COR-L47 (cell line): ENCODE results near the gene TECR.
"Not testable (repeated sequence)": the region's sequence is repeated elsewhere in the genome, so short reads cannot be mapped to it uniquely, and the experiment has no call there.

ENCODE experiments used
- DNase-seq: peaks from one replicate; lab custom pipeline; 2025; lab: John Stamatoyannopoulos, UW

The TECR gene

DNA sequence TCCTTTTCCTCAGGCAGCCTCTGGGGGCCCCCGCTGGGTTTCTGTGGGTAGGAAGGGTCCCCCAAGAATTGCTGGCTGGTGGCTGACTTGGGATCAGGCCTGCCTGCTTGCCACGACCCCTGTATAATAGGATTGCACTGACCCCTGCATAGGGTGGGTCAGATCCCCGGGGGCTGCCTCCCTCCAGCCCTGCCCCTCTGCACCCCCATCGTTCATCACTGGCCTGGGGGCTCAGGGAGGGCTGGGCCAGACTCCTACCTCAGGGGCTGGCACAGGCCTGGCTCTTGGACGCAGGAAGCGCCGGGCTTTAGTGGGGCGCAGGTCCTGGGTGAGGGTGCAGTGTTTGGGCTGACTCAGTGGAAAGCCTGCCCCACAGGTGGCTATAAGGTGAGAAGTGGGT lies 31.9 kb downstream of the TECR start:
- DNase-seq = no peak

DNA sequence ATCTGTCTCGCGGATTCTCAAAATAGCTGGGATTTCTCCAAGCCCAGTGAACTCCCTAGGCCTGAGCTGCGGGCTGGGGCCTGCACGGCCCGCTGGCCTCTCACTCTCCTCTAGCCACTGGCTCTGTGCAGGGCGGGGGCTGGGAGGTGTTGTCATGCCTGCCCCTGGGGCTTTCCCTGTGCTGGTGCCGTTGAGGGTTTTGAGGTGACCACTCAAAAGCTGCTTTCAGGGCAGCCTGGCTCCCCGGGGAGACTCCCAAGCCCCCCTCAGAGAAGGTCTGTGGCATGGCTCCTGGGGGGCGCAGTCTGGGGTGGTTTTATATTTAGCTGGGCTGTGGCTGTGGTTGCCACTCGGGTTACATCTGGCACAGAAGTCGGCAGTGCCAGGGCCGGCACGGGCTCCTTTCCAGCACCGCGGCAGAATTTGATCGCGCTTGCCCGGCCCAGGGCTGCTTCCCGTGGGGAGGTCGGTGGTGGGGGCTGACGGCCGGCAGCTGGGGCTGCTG lies 32.5 kb downstream of the TECR start:
- no peak for DNase-seq

DNA sequence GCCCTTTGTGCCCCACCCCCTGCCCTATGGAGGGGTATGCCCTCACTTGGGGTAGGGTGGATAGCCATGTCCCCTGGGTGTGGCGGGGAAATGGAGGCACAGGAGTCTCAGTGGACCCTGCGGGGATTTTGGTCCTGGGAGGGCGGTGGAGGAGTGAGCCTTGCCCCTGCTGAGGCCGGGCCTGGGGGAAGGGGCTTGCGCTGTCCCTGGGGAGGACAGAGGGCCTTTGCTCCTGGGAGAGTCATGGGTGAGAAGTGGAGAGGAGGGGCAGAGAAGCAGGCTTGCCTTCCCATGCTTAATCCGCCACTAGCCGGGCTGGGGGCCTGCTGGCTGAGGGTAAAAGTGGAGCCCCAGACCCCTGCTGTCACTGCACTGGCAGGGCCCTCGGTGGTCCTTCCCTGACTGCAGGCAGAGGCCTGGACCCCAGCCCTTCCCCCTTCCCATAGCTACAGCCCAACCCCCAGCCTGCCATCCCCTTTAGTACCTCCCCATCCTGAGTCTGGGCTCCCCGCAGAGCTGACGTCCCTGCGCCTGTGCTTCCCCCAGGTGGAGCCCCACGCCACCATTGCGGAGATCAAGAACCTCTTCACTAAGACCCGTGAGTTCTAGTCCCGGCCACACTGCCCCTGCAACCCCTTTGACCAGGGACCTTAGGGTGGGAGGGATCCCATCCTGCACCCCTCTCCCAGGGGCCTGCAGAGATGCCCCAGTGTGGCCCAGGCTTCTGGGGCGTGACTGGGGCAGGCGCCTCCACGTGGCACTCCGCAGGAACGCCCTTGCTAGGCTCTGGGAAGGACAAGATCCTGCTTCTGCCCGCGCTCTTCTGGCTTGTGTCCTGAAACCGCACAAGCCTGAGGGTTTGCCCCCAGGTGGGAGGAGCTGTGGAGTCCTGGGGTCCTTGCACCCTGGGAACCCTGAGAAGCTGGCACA lies 33.5 kb downstream of the TECR start:
- DNase-seq = no peak

DNA sequence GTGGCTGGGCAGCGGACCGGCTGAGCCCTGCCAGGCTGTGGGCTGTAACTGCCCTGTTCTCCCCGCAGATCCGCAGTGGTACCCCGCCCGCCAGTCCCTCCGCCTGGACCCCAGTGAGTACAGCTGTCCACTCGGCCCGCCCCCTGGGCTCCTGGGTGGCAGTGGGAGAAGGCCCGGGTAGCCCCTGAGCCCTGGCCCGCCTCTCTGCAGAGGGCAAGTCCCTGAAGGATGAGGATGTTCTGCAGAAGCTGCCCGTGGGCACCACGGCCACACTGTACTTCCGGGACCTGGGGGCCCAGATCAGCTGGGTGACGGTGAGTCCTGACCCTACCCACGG lies 34.2 kb downstream of the TECR start:
- no peak for DNase-seq

DNA sequence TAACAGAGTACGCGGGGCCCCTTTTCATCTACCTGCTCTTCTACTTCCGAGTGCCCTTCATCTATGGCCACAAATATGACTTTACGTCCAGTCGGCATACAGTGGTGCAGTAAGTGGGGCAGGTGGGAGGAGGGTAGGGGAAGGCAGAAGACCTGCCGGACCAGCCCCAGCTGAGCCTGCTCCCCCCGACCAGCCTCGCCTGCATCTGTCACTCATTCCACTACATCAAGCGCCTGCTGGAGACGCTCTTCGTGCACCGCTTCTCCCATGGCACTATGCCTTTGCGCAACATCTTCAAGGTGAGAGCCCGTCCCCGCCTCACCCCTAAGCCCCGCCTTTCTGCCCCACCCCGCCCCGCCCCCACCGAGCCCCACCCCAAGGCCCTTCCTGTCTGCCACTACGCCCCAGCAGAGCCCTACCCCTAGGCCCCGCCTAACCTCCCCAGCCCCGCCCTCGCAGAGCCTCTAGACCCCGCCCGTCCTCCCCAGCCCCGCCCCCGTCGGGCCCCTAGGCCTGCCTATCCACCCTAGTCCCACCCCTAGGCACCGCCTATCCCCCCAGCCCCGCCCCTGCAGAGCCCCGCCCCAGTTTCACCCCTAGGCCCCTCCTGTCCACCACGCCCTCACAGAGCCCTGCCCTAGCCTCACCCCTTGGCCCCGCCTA lies 34.7 kb downstream of the TECR start:
- no peak for DNase-seq

DNA sequence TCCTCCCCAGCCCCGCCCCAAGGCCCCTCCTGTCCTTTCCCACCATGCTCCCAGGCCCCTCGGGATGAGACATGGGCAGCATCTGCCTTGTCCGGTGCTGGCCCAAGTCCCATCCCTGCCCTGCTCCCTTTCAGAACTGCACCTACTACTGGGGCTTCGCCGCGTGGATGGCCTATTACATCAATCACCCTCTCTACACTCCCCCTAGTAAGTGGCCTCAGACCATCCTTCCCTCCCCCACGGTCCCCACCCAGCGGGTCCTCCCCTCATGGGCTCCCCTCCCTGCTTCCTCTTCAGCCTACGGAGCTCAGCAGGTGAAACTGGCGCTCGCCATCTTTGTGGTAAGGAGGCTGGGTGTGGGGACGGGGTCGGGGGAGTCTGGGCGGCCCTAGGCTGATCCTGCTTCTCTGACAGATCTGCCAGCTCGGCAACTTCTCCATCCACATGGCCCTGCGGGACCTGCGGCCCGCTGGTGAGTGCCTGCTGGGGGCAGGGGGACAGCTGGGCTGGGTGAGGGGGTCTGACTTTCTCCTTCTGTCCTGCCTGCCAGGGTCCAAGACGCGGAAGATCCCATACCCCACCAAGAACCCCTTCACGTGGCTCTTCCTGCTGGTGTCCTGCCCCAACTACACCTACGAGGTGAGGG lies 35.4 kb downstream of the TECR start:
- not testable (repeated sequence) for DNase-seq

DNA sequence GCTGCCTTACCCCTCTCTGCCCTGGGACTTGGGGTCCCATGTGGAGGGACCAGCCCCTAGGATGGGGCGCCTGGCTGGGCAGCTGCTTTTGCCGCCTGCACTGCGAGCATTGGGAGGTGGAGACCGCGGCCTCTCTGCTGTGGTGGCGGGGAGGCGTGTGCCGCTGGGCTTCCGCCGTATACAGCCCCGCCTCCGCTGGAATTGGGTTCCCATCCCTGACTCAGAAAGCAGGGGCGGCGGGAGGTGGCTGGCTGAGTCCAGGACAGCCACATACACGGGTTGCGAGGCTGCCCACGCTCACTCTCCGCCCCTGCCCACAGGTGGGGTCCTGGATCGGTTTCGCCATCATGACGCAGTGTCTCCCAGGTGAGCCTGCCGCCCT lies 35.9 kb downstream of the TECR start:
- no peak for DNase-seq

DNA sequence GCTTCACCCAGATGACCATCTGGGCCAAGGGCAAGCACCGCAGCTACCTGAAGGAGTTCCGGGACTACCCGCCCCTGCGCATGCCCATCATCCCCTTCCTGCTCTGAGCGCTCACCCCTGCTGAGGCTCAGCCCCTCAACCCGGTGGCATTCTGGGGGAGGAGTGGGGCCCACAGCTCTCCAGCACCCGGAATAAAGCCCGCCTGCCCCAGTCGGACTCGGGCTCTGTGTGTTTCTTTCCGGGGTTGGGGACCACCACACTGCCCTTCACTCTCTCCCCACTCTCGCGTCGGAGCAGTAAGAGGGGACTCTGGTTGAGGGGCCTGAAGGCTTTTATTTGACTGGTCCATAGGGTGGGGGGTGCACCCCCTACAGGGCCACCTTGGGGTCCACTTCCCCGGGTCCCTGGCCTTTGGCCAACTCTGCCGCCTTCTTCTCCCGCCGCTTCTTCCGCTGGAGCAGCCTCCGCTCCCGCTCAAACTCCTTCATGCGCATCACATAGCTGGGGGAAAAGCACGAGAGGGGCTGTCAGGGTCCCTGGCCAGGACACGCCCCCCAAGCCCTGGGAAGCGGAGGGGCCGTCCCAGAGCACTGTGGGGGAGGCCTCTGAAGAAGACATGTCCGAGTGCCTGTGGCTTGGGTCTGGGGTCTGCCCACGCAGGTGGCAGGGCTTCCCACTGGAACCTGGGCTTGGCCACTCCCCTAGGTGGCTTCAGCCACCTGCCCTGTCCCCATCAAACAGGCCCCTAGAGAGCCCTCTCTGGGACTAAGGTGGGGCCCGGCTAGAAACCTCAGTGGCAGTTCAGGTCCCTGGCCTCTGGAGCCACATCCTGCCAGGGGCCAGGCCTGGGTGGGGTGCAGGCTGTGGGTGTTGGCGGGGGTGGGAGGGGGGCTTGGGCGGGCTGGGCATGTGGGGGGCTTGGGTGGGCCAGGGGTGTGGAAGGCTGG lies 36.6 kb downstream of the TECR start:
- no peak for DNase-seq

DNA sequence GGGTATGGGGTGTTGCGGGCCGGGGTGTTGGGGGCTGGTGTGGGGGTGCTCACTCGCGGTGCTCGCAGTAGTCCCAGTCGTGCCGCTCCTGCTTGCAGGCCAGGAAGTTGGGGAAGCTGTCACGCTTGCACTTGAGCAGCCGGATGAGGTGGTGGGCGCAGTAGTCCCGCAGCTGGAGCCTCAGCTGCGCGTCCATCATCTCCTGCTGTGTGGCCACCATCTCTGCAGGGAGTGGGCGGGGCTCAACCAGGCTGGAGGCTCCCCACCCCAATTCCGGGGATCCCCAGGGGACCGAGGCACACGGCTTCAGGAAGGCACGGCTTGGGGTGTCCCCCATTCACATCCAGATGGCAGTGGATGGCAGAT lies 37.3 kb downstream of the TECR start:
- DNase-seq = no peak

DNA sequence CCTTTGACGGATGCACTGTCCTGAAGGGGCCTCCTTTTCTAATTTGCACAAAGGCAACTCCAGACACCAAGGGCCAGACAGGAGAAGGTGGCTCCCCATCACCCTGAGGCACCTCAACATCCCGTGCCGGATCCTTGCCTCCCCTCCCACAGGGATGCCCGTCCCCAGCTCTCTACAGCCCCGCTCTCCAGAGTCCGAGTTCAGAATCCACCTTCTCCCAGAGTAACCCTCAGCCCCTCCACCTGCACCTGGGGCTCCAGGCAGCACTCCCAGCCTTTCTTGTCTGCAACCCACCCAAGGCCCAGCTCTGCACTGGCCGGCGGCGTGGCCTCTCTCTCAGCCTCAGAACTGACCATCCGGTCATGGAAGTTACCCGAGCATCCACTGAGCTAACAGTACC lies 37.7 kb downstream of the TECR start:
- no peak for DNase-seq

DNA sequence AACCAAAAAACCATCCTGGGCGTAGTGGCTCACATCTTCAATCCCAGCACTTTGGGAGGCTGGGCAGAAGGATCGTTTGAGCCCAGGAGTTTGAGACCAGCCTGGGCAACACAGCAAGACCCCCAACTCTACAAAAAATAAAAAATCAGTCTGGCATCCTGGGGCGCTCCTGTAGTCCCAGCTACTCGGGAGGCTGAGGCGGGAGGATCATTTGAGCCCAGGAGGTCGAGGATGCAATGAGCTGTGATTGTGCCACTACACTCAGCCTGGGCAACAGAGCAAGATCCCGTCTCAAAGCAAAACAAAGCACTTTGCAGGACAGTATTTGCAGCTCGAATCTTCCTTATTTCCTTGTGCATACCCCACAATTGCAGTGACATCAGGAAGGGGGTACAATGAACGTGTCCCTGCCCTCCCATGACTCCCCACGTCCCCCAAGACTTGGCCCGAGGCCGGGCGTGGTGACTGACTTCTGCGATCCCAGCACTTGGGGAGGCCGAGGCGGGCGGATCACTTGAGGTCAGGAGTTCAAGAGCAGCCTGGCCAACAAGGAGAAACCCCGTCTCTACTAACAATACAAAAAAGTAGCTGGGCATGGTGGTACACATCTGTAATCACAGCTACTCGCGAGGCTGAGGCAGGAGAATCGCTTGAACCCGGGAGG lies 41.6 kb downstream of the TECR start:
- DNase-seq = no peak

DNA sequence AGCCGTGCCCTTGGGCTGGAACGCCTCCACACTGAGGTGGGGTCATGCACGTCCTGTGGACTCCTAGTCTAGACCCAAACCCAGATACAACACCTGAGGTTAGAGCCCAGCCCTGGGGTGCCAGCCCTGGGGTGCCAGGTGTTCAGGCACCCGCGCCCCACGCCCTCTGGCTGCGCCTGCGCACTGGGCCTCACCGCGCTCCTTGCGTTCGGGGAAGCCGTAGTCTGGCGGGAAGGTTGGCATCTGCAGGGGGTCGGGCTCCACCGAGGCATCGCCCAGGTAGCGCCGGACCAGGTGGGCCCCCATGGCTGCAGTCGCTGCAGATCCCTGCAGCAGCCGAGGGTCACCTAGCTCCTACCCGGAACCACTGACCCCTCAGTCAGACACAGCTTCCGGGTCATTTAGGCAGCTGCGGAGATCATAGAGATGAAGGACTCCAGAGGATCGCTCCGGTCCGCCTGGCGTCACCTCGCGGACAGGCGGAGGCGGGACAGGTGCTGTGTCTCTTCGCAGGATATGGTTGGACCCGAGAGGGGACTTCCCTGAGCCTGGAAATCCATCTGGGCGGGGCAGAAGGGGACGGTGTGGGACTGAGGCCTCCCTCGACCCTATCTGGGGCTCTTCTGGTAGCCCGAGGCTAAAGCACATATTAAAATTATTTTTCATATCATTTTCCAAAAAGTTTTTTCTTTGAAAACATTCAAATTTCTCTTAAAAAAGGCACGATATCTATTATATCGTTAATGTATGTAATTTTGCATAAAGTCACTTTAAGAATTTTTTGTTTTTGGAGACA lies 42.5 kb downstream of the TECR start, which contains the start of gene NDUFB7:
TSS of gene NDUFB7 (minus strand) at position 372 of the 796 bp plus-strand sequence. CDS start at position 306, 66 bp downstream.
- DNase-seq = peak; percentile 94

DNA sequence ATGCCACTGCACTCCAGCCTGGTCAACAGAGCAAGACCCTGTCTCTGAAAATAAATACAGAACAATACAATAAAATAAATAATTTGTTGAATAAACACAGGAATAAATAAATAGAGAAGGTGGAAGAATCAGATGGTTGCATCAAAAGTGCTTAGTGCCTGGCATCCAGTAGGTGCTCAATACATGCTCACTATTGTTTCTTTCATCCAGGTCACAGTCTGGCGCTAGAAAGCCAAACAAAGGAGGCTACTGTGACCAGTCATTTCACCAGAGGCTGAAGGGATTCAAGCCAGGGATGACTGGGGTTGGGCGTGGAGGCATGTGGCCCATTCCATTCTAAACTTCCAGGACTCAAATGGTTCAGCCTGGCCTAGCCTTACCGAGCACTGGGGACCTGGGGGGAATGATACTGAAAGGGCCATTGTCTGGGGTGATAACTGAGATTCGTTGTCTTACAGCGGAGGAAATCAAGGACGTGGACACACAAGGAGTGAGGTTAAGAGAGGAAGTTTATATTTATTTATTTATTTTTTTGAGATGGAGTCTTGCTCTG lies 46.1 kb downstream of the TECR start:
- no peak for DNase-seq

DNA sequence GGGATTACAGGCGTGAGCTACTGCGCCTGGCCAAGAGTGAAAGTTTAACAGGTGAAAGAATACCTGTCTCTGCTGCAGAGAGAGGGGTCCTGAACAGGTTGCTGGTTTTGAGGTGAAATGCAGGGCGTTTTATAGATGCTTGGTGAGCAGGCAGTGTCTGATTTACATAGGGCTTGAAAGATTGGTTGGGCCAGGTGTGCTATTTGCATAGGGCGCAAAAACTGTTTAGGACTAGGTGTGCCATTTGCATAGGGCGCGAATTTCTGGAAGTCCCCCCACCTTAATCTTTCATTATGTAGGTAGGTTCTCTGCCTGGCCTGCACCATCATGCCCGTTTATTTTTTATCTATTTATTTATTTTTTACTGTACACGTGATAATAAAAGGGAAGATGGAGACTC lies 47.0 kb downstream of the TECR start:
- no peak for DNase-seq

DNA sequence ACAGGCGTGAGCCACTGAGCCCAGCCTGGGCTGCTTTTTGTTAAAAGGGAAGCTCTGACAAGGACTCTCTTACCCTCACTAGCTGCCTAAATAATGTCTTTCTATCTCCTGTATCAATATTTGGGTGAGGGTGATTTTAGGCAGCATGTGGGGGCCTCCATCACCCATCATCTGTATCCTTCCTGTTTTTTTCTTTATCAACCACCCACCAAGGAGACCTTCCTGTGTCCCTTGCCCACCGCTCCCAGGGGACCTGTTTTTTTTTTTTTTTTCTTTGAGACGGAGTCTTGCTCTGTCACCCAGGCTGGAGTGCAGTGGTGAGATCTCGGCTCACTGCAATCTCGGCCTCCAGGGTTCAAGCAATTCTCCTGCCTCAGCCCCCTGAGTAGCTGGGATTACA lies 47.9 kb downstream of the TECR start:
- no peak for DNase-seq

DNA sequence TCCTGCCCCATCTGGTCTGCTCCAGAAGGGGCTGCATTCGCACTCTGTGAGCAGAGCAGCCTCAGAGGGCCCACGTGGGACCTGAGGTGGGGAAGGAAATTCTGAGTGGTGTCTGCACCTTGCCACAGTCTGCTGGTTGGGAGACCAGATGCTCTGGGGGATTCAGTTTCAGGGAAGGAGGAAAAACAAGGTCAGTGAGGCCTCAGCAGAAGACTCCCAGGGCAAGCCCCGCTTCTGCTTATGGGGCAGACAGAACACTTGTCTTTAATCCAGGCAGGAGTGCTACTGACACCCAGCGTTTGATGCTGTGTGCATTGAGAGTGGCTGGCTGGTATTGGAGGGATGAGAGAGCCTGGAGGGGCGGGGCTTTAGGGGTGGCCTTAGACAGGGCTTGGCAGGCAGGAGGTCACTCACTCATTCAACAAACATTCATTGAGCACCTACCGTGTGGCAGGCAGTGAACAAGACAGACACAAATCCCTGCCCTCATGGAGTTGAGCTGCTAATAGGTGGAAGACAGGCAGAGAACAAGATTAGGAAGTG lies 48.6 kb downstream of the TECR start:
- DNase-seq = no peak

DNA sequence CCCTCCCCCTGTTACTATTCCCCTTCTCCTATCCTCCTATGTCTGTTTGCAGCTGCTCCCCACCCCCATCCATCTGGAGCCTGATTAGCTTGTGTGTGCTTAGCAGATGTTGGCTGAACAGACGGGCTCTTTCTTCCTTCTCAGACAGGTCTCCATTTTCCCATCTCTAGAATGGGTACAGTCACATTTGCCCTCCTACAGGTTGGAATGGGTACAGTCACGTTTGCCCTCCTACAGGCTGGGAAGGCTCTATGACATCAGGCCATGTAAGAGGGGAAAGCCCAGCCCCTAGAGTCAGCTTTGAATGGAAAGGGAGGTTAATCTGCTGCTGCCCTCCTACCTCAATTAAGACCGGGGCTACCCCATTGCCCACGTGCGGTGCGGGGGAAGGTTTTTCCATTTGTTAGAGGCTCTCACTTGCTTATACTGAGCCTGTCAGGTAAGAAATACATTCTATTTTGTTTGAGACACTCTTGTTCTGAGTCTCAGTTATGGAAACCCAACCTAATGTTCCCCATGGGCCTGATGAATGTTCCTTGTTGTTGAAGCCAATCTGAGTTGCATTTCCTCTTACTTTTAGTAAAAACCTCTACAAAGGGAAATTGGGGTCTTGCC lies 51.3 kb downstream of the TECR start:
- DNase-seq = no peak

DNA sequence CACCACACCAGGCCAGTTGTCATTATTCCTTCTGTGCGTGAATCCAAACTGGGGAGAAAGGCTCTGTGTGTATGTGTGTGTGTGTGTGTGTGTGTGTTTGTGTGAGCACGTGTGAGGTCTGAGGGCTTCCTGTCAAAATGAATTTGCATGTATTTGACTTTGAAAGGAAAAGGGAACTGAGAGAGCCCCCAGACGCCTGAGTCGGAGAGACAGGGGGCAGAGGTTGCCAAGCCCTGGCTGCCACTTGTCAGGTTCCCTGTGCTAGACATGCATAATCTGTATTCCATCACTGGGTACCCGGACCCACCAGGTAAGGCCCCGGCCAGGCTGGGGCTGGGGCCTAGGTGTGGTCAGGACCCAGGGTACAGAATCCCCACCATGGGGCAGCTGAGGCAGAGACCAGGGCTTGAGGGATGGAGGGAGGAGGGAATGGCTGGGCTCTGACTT lies 53.5 kb downstream of the TECR start, which contains the start of gene CLEC17A:
TSS of gene CLEC17A (plus strand) at position 191 of the 447 bp plus-strand sequence. CDS start at position 268, 77 bp downstream.
- no peak for DNase-seq

DNA sequence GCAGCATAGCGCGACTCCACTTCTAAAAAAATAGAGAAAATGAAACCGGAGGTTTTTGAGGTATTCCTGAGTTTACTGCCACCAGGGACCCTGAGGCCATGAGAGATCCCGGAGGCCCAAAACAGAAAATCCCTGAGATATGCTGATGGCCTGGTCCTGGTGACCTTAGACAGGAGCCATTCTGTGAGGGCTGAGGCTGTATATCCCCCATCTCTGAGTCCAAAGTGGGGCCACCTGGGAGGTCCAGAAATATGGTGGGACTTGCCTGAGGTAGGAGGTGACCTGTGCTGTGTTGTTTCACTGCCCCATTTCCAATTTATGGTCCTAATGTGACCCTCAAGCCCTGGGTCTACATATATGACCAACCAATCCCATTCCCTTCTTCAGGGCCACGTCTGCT lies 55.0 kb downstream of the TECR start:
- not testable (repeated sequence) for DNase-seq
